Epithelial cell of esophagus (primary cell): ENCODE data around the gene ETV1.
A peak's percentile ranks its signal among the peaks of the same experiment; 100 is the strongest.

Experiments
- DNase-seq: peaks from one replicate; pipeline ENCODE4 v3.0.0; 2010; ENCODE audit warnings: low read depth
- H3K4me3 ChIP-seq: 2 replicates; pipeline ENCODE4 v1.5.1; 2011; ENCODE audit warnings: mild to moderate bottlenecking, low read length, control low read depth
- TF ChIP-seq, protein P1 (sequence below): IDR thresholded peaks from 2 replicates; pipeline ENCODE4 v1.5.1; 2011; ENCODE audit warnings: low read depth, mild to moderate bottlenecking, low read length, control low read depth, inconsistent platforms; ENCODE audit not compliant: insufficient read depth; ENCODE audit errors: missing control alignments

Gene ETV1

DNA sequence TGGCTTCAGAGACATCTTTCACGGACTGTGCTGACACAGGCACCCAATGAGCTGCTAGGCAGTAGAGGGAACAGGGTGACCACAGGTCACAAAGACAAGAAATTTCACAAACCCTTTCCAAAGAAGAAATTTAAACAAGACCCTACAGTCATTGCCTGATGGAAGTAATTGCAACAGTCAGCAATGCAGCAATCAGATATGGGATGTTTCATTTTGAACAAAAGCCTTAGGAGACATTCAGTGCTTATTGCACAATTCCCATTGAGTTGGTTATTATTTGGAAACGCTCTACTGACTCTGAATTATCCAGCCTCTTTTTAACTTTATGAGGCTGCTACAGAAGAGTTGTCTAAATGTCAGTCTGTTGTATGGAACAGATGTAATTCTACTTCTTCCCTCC lies 85.5 kb downstream of the ETV1 start:
- peak; percentile 49 for DNase-seq
- no peak overlapping the region for H3K4me3 ChIP-seq

DNA sequence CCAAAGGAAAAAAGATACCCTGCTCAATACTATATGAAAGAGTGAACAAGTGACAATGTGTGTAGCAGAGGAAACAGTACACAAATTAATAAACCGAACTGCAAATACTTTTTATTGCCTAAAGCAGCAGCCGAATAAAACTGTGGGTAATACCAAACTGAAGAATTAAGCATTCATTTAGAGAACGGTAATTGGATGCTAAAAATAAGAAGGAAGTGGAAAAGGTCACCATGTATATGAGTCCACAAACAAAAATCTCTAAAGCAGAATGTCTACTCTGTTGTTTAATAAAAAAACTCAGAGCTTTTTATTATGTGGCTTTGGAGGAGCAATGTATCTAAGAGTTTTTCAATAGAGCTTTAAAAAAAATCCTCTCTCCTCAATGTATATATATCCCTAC lies 87.9 kb downstream of the ETV1 start:
- DNase-seq = no peak
- no peak overlapping the region for H3K4me3 ChIP-seq
- TF ChIP-seq, protein P1, sequence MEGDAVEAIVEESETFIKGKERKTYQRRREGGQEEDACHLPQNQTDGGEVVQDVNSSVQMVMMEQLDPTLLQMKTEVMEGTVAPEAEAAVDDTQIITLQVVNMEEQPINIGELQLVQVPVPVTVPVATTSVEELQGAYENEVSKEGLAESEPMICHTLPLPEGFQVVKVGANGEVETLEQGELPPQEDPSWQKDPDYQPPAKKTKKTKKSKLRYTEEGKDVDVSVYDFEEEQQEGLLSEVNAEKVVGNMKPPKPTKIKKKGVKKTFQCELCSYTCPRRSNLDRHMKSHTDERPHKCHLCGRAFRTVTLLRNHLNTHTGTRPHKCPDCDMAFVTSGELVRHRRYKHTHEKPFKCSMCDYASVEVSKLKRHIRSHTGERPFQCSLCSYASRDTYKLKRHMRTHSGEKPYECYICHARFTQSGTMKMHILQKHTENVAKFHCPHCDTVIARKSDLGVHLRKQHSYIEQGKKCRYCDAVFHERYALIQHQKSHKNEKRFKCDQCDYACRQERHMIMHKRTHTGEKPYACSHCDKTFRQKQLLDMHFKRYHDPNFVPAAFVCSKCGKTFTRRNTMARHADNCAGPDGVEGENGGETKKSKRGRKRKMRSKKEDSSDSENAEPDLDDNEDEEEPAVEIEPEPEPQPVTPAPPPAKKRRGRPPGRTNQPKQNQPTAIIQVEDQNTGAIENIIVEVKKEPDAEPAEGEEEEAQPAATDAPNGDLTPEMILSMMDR = no peak

More for the DNA sequence above, 85.5 kb downstream of the ETV1 start:
- TF ChIP-seq, protein P1 = no peak

DNA sequence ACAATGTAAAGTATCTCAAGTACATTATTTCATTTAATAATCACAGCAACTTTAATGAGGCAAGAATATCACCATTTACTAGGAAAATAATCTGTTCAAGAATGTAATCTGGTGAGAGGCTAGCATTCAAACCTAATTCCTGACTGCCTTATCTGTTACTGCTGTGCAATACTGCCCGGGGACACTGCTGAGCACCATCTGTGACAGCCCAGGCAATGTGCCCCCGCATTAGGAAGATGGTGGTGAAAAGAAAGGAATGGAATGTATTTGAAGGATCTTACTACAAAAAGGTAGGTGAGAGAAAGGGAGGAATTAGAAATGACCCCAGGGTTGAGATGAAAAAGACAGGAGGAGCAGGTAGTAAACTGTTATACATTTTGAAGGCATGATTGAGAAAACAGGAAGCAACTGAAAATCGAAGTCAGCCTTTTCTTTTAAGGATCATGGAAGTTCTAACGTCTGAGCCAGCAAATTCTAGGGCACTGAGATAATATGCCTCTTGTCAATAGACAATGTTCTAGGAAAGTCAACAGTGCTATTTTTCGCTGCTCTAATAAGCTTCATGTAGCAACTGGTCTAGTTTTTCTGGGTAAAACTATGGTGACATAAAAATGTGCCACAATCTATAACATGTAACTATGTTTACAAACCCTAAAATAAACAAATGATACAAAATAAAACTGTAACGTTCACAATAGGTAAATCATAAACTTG lies 90.4 kb downstream of the ETV1 start:
- no peak for DNase-seq
- no peak overlapping the region for H3K4me3 ChIP-seq
- TF ChIP-seq, protein P1 = no peak

DNA sequence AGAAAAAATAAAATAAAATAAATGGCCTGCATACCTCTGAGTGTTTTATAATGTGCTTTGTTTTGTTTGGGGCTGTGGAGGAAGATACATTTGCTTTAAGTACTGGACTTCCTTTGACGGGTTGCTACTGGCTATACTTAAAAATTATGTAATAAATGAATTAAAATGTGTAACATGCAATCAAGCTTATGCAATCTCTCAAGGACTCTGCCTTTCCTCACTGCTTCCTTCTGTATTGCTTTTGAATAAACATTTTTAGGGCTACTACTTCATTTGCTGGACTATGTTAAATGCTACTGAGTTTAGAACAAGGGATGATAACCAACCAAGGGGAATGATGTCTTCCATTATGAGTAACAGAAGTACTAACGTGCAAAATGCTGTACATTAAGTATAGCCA lies 91.6 kb downstream of the ETV1 start:
- DNase-seq = peak; percentile 21
- H3K4me3 ChIP-seq = no peak overlapping the region
- TF ChIP-seq, protein P1 = no peak

DNA sequence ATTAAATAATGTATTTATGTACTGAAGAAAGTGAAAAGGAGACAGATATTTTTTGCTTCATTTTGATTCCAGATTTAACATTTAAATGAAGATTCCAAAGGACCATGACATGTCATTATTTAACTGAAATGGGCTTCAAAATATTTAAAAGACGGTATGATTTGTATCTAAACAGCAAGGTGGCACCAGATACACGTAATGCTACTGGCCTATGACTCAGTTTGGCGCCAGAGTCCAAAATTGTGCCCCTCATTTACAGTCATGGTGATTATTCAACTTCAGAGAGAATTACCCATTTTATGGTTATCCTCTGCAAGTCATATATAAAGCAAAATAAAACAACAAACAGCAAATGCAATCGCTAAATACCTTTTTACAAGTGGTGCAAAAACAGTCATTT lies 94.5 kb downstream of the ETV1 start:
- no peak for DNase-seq
- TF ChIP-seq, protein P1 = no peak
- H3K4me3 ChIP-seq = no peak overlapping the region

DNA sequence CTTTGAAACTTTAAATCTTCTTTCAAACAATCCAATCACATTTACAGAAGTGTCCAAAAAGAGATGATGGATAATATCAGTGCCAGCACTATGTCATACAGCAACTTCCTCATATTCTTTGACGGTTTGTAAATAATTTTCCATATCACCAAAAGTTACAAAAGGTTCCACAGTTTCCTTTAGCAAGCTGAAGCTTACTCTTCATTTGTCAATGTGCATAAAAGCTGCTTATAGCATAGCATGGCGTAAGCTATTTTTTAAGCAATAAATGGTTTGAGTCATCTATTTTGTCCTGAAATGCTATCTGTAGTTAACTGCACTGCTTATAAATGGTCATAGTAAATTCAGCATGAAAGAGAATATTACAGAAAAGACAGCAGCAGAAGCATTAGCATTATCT lies 95.1 kb downstream of the ETV1 start:
- DNase-seq = no peak
- TF ChIP-seq, protein P1 = no peak
- no peak overlapping the region for H3K4me3 ChIP-seq

DNA sequence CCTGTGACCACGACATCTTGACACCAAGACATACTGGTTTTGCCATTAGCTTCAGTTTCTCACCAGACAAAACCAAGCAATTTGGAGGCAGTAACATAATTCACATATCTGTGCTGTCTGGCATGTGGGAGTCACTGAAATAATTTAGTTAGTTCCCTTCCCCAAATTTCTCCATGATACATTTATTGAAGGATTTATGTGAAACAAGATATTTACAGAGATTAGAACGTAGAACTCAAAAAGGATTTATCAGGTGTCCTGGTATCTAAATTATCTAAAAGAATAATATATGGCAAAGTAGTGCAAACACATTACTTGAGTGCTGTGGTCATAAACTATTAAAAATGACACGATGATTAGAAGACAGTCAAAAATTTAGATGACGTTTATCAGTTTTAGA lies 98.7 kb downstream of the ETV1 start:
- TF ChIP-seq, protein P1 = no peak
- DNase-seq = no peak
- H3K4me3 ChIP-seq = no peak overlapping the region
